Neural progenitor cell (in vitro differentiated cells): ENCODE data around the gene PCSK2.

ENCODE experiments used
- EZH2 ChIP-seq: fragments of 200-600 bp; sonication (generic); IDR thresholded peaks from 2 replicates; pipeline ENCODE4 v1.6.1; 2017; ENCODE audit warnings: antibody characterized with exemption, mild to moderate bottlenecking, moderate library complexity
- EZH2phosphoT487 ChIP-seq: fragments of 200-600 bp; sonication (generic); IDR thresholded peaks from 2 replicates; pipeline ENCODE4 v1.6.1; 2017; ENCODE audit warnings: antibody characterized with exemption
- TF ChIP-seq, protein P1 (sequence below): fragments of 200-600 bp; sonication (generic); IDR thresholded peaks from 2 replicates; pipeline ENCODE4 v1.5.1; 2017; ENCODE audit warnings: antibody characterized with exemption, mild to moderate bottlenecking

DNA sequence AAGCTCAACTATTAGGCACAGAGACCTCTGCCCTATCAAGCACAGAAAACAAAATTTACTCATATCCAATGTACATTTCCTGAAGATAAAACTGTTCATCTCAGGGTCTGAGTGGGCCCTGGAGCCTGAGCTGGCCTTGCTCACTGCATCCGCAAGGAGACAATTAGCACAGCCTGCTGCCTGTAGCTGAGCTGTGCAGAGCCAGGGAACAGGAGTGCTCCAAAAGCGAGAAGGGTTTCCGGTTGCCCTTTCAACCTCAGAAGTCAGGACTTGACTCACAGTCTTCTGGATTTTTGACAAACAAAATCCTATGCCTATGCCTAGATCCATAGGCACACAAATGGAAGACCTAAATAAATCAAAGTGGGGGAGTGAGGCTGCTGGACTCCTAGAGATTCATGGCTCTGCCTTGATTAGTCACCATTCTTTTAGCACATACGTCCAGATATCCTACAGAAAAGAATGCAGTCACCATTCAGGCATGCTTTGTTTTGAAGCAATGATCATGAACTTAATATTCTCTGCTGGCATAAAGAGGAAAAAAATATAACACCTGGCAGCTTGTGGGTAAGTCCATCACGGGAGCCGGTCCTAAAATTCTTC lies 230.8 kb downstream of the PCSK2 start:
- TF ChIP-seq, protein P1, sequence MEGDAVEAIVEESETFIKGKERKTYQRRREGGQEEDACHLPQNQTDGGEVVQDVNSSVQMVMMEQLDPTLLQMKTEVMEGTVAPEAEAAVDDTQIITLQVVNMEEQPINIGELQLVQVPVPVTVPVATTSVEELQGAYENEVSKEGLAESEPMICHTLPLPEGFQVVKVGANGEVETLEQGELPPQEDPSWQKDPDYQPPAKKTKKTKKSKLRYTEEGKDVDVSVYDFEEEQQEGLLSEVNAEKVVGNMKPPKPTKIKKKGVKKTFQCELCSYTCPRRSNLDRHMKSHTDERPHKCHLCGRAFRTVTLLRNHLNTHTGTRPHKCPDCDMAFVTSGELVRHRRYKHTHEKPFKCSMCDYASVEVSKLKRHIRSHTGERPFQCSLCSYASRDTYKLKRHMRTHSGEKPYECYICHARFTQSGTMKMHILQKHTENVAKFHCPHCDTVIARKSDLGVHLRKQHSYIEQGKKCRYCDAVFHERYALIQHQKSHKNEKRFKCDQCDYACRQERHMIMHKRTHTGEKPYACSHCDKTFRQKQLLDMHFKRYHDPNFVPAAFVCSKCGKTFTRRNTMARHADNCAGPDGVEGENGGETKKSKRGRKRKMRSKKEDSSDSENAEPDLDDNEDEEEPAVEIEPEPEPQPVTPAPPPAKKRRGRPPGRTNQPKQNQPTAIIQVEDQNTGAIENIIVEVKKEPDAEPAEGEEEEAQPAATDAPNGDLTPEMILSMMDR = no peak
- no peak for TF ChIP-seq EZH2phosphoT487
- no peak for TF ChIP-seq EZH2
